Measurements from ENCODE around the gene BEND7. TPM values are rescaled to one million over a fixed set of nuclear protein-coding genes. Genes with fewer than 3 reads are reported as not detected.

The BEND7 gene
- total and polyA plus RNA-seq, 7 donors: 6.1 to 27.6 (median 21.6) TPM

GRCh38 chr10:13457958-13458686 lies 70.7 kb downstream of the BEND7 start:
- Histone ChIP-seq H3K27ac (no peak overlapping the region), H3K4me3 (no peak overlapping the region), H3K4me1 (no peaks in the 10 kb centered on the region), H3K36me3 (ENCODE audit: insufficient read depth in 1 of 2, low read depth in 1 of 2) (peaks cover 0 to 22% of the 10 kb centered on the region in 2 donors), H3K27me3 (ENCODE audit: insufficient read depth in 3 of 3, low read length in 2 of 3) (no peaks in the 10 kb centered on the region), H3K9me3 (no peaks in the 10 kb centered on the region)
- WGBS, 3 donors: 86 to 90% (median 87%) methylated on average over 13 of the region's 13 CpGs
- no peak for TF ChIP-seq CTCF (IDR thresholded peaks at IDR 0.05)
- no peak for ATAC-seq
- no peak for DNase-seq
- intact Hi-C loops (cut with DNase I): no loop called here

GRCh38 chr10:13453896-13454295 lies 74.9 kb downstream of the BEND7 start:
- no peak overlapping the region for H3K4me3 ChIP-seq
- no peak for TF ChIP-seq CTCF (IDR thresholded peaks at IDR 0.05)
- ATAC-seq: no peak
- H3K27me3 ChIP-seq (ENCODE audit: insufficient read depth in 3 of 3, low read length in 2 of 3): no peaks in the 10 kb centered on the region
- H3K4me1 ChIP-seq: no peaks in the 10 kb centered on the region
- intact Hi-C loops (cut with DNase I): no loop called here
- peaks cover 0 to 31% of the 10 kb centered on the region in 2 donors for H3K36me3 ChIP-seq (ENCODE audit: insufficient read depth in 1 of 2, low read depth in 1 of 2)
- no peak for DNase-seq
- no peaks in the 10 kb centered on the region for H3K9me3 ChIP-seq
- WGBS, 3 donors: 81% methylated on average over 8 of the region's 8 CpGs
- H3K27ac ChIP-seq: no peak overlapping the region

- H3K27me3 ChIP-seq (ENCODE audit: insufficient read depth in 3 of 3, low read length in 2 of 3): no peaks in the 10 kb centered on the region
- no peak for DNase-seq
- no peaks in the 10 kb centered on the region for H3K9me3 ChIP-seq
- no peak for ATAC-seq
- H3K4me3 ChIP-seq: no peak overlapping the region
- intact Hi-C loops (cut with DNase I): no loop called here
- no peaks in the 10 kb centered on the region for H3K4me1 ChIP-seq
- TF ChIP-seq CTCF (IDR thresholded peaks at IDR 0.05): no peak
- H3K36me3 ChIP-seq (ENCODE audit: insufficient read depth in 1 of 2, low read depth in 1 of 2): peaks cover 8 to 52% of the 10 kb centered on the region in 2 donors
- WGBS, 3 donors: 87 to 92% (median 90%) methylated on average over 4 of the region's 4 CpGs
- H3K27ac ChIP-seq: no peak overlapping the region
Observed at GRCh38 chr10:13450069-13450468, 78.7 kb downstream of the BEND7 start.

GRCh38 chr10:13449296-13449695 lies 79.5 kb downstream of the BEND7 start:
- ATAC-seq (no peak), DNase-seq (no peak)
- WGBS, 3 donors: 73 to 82% (median 77%) methylated on average over 7 of the region's 7 CpGs
- TF ChIP-seq CTCF (IDR thresholded peaks at IDR 0.05): no peak
- intact Hi-C loops (cut with DNase I): no loop called here
- Histone ChIP-seq H3K4me3 (no peak overlapping the region), H3K36me3 (ENCODE audit: insufficient read depth in 1 of 2, low read depth in 1 of 2) (peaks cover 8 to 52% of the 10 kb centered on the region in 2 donors), H3K27me3 (ENCODE audit: insufficient read depth in 3 of 3, low read length in 2 of 3) (no peaks in the 10 kb centered on the region), H3K9me3 (no peaks in the 10 kb centered on the region), H3K27ac (no peak overlapping the region), H3K4me1 (no peaks in the 10 kb centered on the region)

GRCh38 chr10:13448216-13448615 lies 80.6 kb downstream of the BEND7 start:
- intact Hi-C loops (cut with DNase I): no loop called here

More at GRCh38 chr10:13448216-13448615, 80.6 kb downstream of the BEND7 start:
- ATAC-seq (no peak), DNase-seq (no peak)
- 84 to 88% (median 87%) methylated on average over 8 of the region's 8 CpGs for WGBS, 3 donors
- no peak for TF ChIP-seq CTCF (IDR thresholded peaks at IDR 0.05)
- Histone ChIP-seq H3K27me3 (ENCODE audit: insufficient read depth in 3 of 3, low read length in 2 of 3) (no peaks in the 10 kb centered on the region), H3K4me1 (no peaks in the 10 kb centered on the region), H3K36me3 (ENCODE audit: insufficient read depth in 1 of 2, low read depth in 1 of 2) (peaks cover 9 to 55% of the 10 kb centered on the region in 2 donors), H3K4me3 (no peak overlapping the region), H3K9me3 (no peaks in the 10 kb centered on the region), H3K27ac (no peak overlapping the region)

All from psoas muscle (tissue), 8 donors.